GM18526 (cell line): Measurements from ENCODE around the gene AFTPH.

Experiments used
- POLR2A ChIP-seq: IDR thresholded peaks from 3 replicates; pipeline ENCODE4 v1.6.1; 2011; ENCODE audit not compliant: insufficient read length; ENCODE audit errors: extremely low read depth

Gene AFTPH

GRCh38 chr2:64635976-64636911 is 112.1 kb downstream of the AFTPH start:
- peak; percentile 23 for TF ChIP-seq POLR2A

GRCh38 chr2:64637000-64637635 is 113.0 kb downstream of the AFTPH start:
- no peak for TF ChIP-seq POLR2A

DNA sequence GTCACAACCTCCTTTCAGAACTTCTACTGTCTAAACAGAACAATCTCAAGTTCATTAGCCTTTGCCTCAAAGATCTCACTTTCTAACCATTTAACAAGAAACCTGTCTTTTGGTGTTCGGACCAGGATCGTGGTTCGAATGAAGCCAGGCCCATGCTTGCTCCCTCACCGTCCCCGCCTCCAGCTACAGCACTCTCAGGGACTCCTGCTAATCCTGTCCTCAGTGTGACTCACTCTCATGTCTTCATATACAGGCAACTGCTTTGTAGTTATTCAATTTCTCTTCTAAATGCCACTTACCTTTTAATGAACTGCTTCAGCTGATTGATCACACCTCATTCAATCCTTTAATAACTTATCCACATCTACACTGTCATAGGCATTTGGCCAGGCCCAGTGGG is 113.8 kb downstream of the AFTPH start:
- no peak for TF ChIP-seq POLR2A

GRCh38 chr2:64638502-64639120 is 114.5 kb downstream of the AFTPH start:
- no peak for TF ChIP-seq POLR2A

GRCh38 chr2:64639691-64640090 is 115.6 kb downstream of the AFTPH start:
- no peak for TF ChIP-seq POLR2A

DNA sequence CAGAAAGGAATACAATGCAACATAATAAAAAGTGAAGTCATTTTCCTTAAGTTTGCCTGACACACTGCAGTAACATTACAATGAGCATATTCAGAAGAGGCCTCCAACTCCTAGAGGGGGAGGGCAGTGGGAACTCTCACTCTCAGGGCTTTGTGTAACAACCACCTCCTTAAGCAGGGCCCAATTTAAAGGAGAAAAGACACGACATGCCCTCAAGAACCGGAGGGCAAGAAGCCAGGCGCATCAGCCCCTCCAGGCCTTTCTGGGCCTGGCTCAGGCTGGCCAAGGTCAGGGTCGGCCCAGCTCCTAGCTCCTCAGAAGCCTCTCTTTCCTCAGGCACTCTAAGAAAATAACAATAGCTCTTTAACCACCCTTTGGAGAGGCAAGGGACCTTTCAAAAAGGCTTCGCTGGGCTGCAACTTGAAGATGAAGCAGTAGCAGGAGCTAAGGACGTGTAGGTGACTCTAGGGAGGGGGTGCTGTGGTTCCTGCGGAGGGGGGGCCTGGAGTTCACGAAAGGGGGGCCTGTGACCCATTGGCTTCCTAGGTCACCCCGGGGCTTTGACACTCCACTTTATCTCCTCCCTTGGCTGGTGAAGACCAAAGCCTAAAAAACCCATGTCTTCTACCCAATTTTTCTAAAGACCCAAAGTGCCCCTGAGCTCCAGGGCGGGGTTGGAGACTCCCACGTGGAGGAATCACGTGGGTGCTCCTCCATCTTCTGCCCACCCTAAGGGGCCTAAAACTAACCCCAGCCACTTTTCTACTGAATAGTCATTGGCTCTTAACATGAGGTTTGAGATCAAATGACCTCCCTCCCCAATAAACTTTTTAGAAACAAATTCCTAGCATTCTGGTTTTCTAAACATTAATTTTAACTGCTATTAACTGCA is 116.3 kb downstream of the AFTPH start:
- no peak for TF ChIP-seq POLR2A

DNA sequence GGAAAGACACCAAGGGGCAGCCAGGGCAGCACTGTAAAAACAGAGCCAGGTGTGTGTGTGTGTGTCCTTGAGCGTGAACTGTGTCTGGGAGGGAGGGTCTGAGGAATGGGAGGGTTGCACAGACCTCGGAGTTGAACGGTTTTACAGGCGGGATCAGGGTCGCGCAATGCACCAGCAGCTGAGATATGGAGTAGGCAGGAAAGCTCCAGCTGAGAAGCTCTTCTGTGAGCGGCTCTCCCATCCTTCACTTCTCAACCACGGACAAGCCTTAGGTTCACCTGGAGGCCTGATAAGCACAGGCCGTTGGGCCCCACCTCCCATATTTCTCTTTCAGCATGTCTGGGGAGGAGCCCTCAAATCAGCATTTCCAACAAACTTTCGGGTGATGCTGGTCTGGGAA is 117.5 kb downstream of the AFTPH start:
- no peak for TF ChIP-seq POLR2A
